ENCODE data around the gene UGT2B17. TPM values are rescaled to one million over a fixed set of nuclear protein-coding genes. Genes with fewer than 3 reads are reported as not detected.

Gene UGT2B17
- total RNA-seq, 1 donor from 2014 or later = not detected

DNA sequence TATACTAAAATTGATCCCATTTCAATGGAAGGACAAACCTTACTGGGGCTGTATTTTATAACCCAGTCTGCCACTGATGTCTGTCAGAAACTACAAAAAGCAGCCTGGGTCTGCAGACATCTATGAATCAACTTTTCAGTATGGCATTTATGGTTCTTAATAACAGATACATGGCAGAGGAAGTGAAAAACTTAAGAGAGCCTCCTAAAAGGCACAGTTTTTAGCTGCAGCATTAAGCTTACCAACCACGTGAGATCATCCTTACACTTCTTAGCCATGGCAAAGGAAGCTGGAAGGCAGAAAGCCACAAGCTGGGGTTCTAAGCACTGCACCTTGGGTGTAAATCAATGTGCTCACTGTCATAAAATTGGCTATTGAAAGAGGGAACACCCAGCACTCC, 16.6 kb upstream of the UGT2B17 start:
- Mint-ChIP-seq H3K27me3 (ENCODE audit: unreplicated experiment) (no peaks in the 10 kb centered on the region), H3K4me3 (ENCODE audit: unreplicated experiment) (no peak overlapping the region), H3K27ac (ENCODE audit: unreplicated experiment) (no peak overlapping the region), H3K36me3 (ENCODE audit: unreplicated experiment) (no peaks in the 10 kb centered on the region), H3K4me1 (ENCODE audit: unreplicated experiment) (no peaks in the 10 kb centered on the region), H3K9me3 (ENCODE audit: unreplicated experiment) (no peaks in the 10 kb centered on the region)
- no peak for DNase-seq (ENCODE audit: extremely low spot score, unreplicated experiment)
- TF ChIP-seq, protein P1, sequence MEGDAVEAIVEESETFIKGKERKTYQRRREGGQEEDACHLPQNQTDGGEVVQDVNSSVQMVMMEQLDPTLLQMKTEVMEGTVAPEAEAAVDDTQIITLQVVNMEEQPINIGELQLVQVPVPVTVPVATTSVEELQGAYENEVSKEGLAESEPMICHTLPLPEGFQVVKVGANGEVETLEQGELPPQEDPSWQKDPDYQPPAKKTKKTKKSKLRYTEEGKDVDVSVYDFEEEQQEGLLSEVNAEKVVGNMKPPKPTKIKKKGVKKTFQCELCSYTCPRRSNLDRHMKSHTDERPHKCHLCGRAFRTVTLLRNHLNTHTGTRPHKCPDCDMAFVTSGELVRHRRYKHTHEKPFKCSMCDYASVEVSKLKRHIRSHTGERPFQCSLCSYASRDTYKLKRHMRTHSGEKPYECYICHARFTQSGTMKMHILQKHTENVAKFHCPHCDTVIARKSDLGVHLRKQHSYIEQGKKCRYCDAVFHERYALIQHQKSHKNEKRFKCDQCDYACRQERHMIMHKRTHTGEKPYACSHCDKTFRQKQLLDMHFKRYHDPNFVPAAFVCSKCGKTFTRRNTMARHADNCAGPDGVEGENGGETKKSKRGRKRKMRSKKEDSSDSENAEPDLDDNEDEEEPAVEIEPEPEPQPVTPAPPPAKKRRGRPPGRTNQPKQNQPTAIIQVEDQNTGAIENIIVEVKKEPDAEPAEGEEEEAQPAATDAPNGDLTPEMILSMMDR (IDR thresholded peaks at IDR 0.05) = no peak

- Mint-ChIP-seq H3K27ac (ENCODE audit: unreplicated experiment) (no peak overlapping the region), H3K4me1 (ENCODE audit: unreplicated experiment) (no peaks in the 10 kb centered on the region), H3K4me3 (ENCODE audit: unreplicated experiment) (no peak overlapping the region), H3K9me3 (ENCODE audit: unreplicated experiment) (no peaks in the 10 kb centered on the region), H3K27me3 (ENCODE audit: unreplicated experiment) (no peaks in the 10 kb centered on the region), H3K36me3 (ENCODE audit: unreplicated experiment) (no peaks in the 10 kb centered on the region)
- TF ChIP-seq, protein P1 (IDR thresholded peaks at IDR 0.05) = no peak
- DNase-seq (ENCODE audit: extremely low spot score, unreplicated experiment) = no peak
These were observed 15.1 kb upstream of the UGT2B17 start for GRCh38 chr4:68591204-68591603.

- TF ChIP-seq, protein P1 (IDR thresholded peaks at IDR 0.05) = no peak
These were observed 13.7 kb upstream of the UGT2B17 start for GRCh38 chr4:68589790-68590189.

DNA sequence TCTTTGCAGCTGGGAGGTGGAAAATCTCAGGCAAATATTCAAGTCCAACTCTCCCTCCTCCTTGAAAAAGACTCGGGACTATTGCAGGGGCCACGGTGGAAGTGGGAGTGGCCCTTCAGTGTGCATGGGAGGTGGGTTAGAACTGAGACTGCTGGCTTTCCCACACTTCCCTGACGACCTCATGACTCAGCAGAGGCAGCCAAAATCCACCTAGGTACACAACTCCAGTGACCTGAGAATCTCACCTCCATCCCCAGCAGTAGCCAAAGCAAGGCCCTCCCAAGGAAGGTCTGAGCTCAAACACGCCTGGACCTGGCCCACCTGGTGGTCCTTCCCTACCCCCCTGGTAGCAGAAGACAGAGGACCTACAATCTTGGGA, 6.2 kb upstream of the UGT2B17 start:
- H3K27ac Mint-ChIP-seq (ENCODE audit: unreplicated experiment) = no peak overlapping the region
- H3K4me1 Mint-ChIP-seq (ENCODE audit: unreplicated experiment) = no peaks in the 10 kb centered on the region
- DNase-seq (ENCODE audit: extremely low spot score, unreplicated experiment) = no peak
- H3K4me3 Mint-ChIP-seq (ENCODE audit: unreplicated experiment) = no peak overlapping the region
- no peaks in the 10 kb centered on the region for H3K9me3 Mint-ChIP-seq (ENCODE audit: unreplicated experiment)
- TF ChIP-seq, protein P1 (IDR thresholded peaks at IDR 0.05) = no peak
- no peaks in the 10 kb centered on the region for H3K36me3 Mint-ChIP-seq (ENCODE audit: unreplicated experiment)
- H3K27me3 Mint-ChIP-seq (ENCODE audit: unreplicated experiment) = no peaks in the 10 kb centered on the region

More at GRCh38 chr4:68589790-68590189, 13.7 kb upstream of the UGT2B17 start:
- no peak overlapping the region for H3K27ac Mint-ChIP-seq (ENCODE audit: unreplicated experiment)
- no peaks in the 10 kb centered on the region for H3K27me3 Mint-ChIP-seq (ENCODE audit: unreplicated experiment)
- no peaks in the 10 kb centered on the region for H3K36me3 Mint-ChIP-seq (ENCODE audit: unreplicated experiment)
- no peaks in the 10 kb centered on the region for H3K9me3 Mint-ChIP-seq (ENCODE audit: unreplicated experiment)
- DNase-seq (ENCODE audit: extremely low spot score, unreplicated experiment) = no peak
- H3K4me3 Mint-ChIP-seq (ENCODE audit: unreplicated experiment) = no peak overlapping the region
- no peaks in the 10 kb centered on the region for H3K4me1 Mint-ChIP-seq (ENCODE audit: unreplicated experiment)

DNA sequence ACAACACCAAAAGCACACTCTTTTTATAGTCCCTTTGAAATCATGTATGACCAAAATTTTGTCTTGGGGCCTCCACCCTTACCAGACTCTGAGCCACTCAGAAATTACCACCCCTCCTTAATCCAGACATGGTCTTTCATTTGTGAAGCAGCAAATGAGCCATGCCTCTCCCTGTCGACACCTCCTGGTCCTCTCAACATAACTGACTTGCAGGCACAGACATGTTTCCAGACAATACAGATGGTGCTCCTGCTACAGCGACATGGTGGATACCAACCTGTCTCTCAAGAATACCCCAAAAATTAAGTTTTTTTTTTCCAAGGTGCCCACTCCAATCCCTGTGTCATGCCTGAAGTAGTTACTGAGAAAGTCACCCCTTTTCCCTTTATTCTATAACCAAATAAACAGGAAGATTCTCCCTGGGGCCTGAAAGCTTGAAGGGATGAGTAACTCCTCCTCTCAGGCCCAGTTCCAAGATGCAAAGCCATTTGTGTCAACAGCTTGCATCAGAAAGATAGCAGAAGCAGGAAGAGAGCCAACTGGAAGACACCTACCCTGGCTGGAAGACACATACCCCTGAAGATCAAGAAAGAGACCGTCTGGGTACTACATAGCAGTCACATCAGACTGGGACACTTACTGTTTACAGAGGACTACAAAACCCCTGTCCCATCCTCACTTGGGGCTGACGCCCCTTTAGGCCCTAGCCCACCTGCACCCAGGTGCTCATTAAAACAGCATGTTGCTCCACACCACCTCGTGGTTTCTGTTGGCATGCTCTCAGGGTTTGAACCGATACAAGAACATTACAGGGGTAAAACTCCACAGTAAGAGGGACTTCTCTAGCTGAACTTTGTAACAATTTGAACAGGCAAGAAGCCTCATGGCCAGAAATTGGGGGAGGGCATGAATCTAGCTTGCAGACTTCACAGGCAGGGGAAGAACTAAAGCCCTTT, 5.5 kb upstream of the UGT2B17 start:
- no peak for DNase-seq (ENCODE audit: extremely low spot score, unreplicated experiment)
- H3K9me3 Mint-ChIP-seq (ENCODE audit: unreplicated experiment) = no peaks in the 10 kb centered on the region

More for the DNA sequence above, 5.5 kb upstream of the UGT2B17 start:
- no peak overlapping the region for H3K4me3 Mint-ChIP-seq (ENCODE audit: unreplicated experiment)
- H3K27ac Mint-ChIP-seq (ENCODE audit: unreplicated experiment) = no peak overlapping the region
- no peaks in the 10 kb centered on the region for H3K4me1 Mint-ChIP-seq (ENCODE audit: unreplicated experiment)
- TF ChIP-seq, protein P1 (IDR thresholded peaks at IDR 0.05) = no peak
- no peaks in the 10 kb centered on the region for H3K27me3 Mint-ChIP-seq (ENCODE audit: unreplicated experiment)
- H3K36me3 Mint-ChIP-seq (ENCODE audit: unreplicated experiment) = no peaks in the 10 kb centered on the region
